Smooth muscle cell (in vitro differentiated cells): Measurements from ENCODE around the gene CLCC1. TPM values are rescaled to one million over a fixed set of nuclear protein-coding genes. Genes with fewer than 3 reads are reported as not detected.

Experiments used
- DNase-seq: peaks from one replicate; lab custom pipeline; 2025; ENCODE audit not compliant: unreplicated experiment; lab: John Stamatoyannopoulos, UW
- H2AFZ ChIP-seq: fragments of 200-600 bp; sonication (generic); 2 replicates; pipeline ENCODE4 v1.6.0; 2016; ENCODE audit warnings: antibody characterized with exemption, low read depth, mild to moderate bottlenecking
- H3F3A ChIP-seq: fragments of 200-600 bp; sonication (generic); 2 replicates; pipeline ENCODE4 v1.6.0; 2017; ENCODE audit warnings: antibody characterized with exemption, low read depth
- H3K27ac ChIP-seq: fragments of 200-600 bp; sonication (generic); 2 replicates; pipeline ENCODE4 v1.5.1; 2016; ENCODE audit warnings: low read depth, mild to moderate bottlenecking
- H3K27me3 ChIP-seq: fragments of 200-600 bp; sonication (generic); 2 replicates; pipeline ENCODE4 v1.6.1; 2016; ENCODE audit warnings: low read depth, mild to moderate bottlenecking
- H3K36me3 ChIP-seq: fragments of 200-600 bp; sonication (generic); 2 replicates; pipeline ENCODE4 v1.5.1; 2016; ENCODE audit warnings: low read depth
- H3K4me1 ChIP-seq: fragments of 200-600 bp; sonication (generic); 2 replicates; pipeline ENCODE4 v1.5.1; 2016; ENCODE audit warnings: low read depth
- H3K4me2 ChIP-seq: fragments of 200-600 bp; sonication (generic); 2 replicates; pipeline ENCODE4 v1.6.0; 2016; ENCODE audit warnings: mild to moderate bottlenecking
- H3K4me3 ChIP-seq: fragments of 200-600 bp; sonication (generic); 2 replicates; pipeline ENCODE4 v1.5.1; 2016; ENCODE audit warnings: mild to moderate bottlenecking
- H3K79me2 ChIP-seq: fragments of 200-600 bp; sonication (generic); 2 replicates; pipeline ENCODE4 v1.6.0; 2016; ENCODE audit warnings: low read depth, mild to moderate bottlenecking
- H3K9ac ChIP-seq: fragments of 200-600 bp; sonication (generic); 2 replicates; pipeline ENCODE4 v1.6.0; 2016; ENCODE audit warnings: low read depth
- H3K9me3 ChIP-seq: fragments of 200-600 bp; sonication (generic); replicated peaks from 2 replicates; pipeline ENCODE4 v1.5.1; 2016; ENCODE audit warnings: low read depth
- H4K20me1 ChIP-seq: fragments of 200-600 bp; sonication (generic); 2 replicates; pipeline ENCODE4 v1.6.0; 2016; ENCODE audit warnings: low read depth
- WGBS: methylation state at CpG from one replicate; pipeline ENCODE4 v1.1.7; 2016; ENCODE audit warnings: low lambda C conversion rate; 5-methylcytosine and 5-hydroxymethylcytosine counted together
- polyA plus RNA-seq: library from polyadenylated mRNA; unstranded; fragments of >200 nt; fragmentation: Nextera tagmentation; extraction: Ambion mirVana; gene quantifications from 2 replicates; pipeline ENCODE4 v1.2.1, GENCODE V29; 2016
- total RNA-seq: library from RNA; depleted of rRNA; stranded (reverse); fragments of >200 nt; gene quantifications from 2 replicates; pipeline ENCODE4 v1.2.3, GENCODE V29; 2014
- TF ChIP-seq, protein P1 (sequence below): fragments of 200-600 bp; sonication (generic); IDR thresholded peaks from 2 replicates; pipeline ENCODE4 v1.5.1; 2017; ENCODE audit warnings: borderline replicate concordance, mild to moderate bottlenecking, antibody characterized with exemption; ENCODE audit not compliant: insufficient read depth, poor library complexity, severe bottlenecking

CLCC1 gene
- total and polyA plus RNA-seq, 2 experiments from 2014 or later = 16.3 to 23.0 TPM

GRCh38 chr1:108955881-108956280 lies 7.4 kb downstream of the CLCC1 start:
- DNase-seq = no peak
- no peaks in the 10 kb centered on the region for H3K27me3 ChIP-seq
- peak overlapping the region; percentile 59 for H3K4me2 ChIP-seq
- H3K27ac ChIP-seq = peak overlapping the region; percentile 55
- peaks cover 89% of the 10 kb centered on the region for H4K20me1 ChIP-seq
- no peaks in the 10 kb centered on the region for H3K9me3 ChIP-seq
- peaks cover 4% of the 10 kb centered on the region for H3F3A ChIP-seq
- no peaks in the 10 kb centered on the region for H3K4me1 ChIP-seq
- H3K4me3 ChIP-seq = no peak overlapping the region
- no peak overlapping the region for H2AFZ ChIP-seq
- no peaks in the 10 kb centered on the region for H3K36me3 ChIP-seq
- 93% methylated on average over 3 of the region's 3 CpGs for WGBS
- TF ChIP-seq, protein P1, sequence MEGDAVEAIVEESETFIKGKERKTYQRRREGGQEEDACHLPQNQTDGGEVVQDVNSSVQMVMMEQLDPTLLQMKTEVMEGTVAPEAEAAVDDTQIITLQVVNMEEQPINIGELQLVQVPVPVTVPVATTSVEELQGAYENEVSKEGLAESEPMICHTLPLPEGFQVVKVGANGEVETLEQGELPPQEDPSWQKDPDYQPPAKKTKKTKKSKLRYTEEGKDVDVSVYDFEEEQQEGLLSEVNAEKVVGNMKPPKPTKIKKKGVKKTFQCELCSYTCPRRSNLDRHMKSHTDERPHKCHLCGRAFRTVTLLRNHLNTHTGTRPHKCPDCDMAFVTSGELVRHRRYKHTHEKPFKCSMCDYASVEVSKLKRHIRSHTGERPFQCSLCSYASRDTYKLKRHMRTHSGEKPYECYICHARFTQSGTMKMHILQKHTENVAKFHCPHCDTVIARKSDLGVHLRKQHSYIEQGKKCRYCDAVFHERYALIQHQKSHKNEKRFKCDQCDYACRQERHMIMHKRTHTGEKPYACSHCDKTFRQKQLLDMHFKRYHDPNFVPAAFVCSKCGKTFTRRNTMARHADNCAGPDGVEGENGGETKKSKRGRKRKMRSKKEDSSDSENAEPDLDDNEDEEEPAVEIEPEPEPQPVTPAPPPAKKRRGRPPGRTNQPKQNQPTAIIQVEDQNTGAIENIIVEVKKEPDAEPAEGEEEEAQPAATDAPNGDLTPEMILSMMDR = no peak
- H3K9ac ChIP-seq = no peak overlapping the region
- H3K79me2 ChIP-seq = peaks cover 63% of the 10 kb centered on the region

DNA sequence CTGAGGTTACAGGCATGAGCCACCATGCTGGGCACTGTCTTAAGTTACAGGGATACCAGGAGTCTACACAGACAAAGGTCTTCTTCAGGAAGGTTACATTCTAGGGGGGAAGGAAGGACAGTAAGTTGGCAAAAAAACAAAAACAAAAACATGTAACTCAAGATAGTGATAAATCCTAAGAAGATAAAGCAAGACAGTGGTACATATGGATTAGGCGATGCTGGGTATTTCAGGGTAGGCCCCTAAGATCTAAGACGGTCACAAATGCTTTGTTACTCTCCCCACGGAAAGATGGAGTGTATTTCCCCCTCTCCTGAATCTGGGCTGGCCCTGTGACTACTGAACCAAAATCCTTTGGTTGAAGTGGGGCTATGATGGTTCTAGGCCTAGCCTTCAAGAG lies 8.2 kb downstream of the CLCC1 start:
- Histone ChIP-seq H3K27me3 (no peaks in the 10 kb centered on the region), H3K36me3 (no peaks in the 10 kb centered on the region), H3K9me3 (no peaks in the 10 kb centered on the region), H2AFZ (no peak overlapping the region), H3K4me3 (no peak overlapping the region), H4K20me1 (peaks cover 92% of the 10 kb centered on the region), H3K4me1 (no peaks in the 10 kb centered on the region), H3K27ac (no peak overlapping the region), H3F3A (peaks cover 4% of the 10 kb centered on the region), H3K9ac (no peak overlapping the region), H3K4me2 (no peak overlapping the region), H3K79me2 (peaks cover 60% of the 10 kb centered on the region)
- TF ChIP-seq, protein P1 = no peak
- no peak for DNase-seq
- 97% methylated on average over 3 of the region's 3 CpGs for WGBS

DNA sequence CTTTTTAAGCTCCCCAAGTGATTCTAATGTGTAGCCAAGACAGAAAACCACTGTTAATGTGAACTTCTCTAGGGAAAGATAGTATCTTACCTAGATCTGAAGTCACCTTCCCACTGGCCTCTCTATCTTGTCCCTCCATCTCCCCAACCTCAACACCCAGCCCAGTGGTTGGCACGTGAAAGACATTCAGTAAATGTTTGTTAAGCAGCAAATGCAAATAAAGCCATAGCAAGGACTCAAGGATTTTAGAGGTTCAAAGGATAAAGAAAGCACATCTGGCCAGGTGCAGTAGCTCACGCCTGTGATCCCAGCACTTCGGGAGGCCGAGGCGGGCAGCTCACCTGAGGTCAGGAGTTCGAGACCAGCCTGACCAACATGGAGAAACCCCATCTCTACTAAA lies 9.8 kb downstream of the CLCC1 start:
- Histone ChIP-seq H3K36me3 (no peaks in the 10 kb centered on the region), H4K20me1 (peaks cover 94% of the 10 kb centered on the region), H3K27ac (no peak overlapping the region), H3K27me3 (no peaks in the 10 kb centered on the region), H3K9me3 (no peaks in the 10 kb centered on the region), H3K4me3 (no peak overlapping the region), H3K4me1 (no peaks in the 10 kb centered on the region), H3F3A (peaks cover 4% of the 10 kb centered on the region), H3K9ac (no peak overlapping the region), H3K4me2 (no peak overlapping the region), H2AFZ (no peak overlapping the region), H3K79me2 (peaks cover 53% of the 10 kb centered on the region)
- DNase-seq = no peak
- WGBS = 93% methylated on average over 6 of the region's 6 CpGs
- TF ChIP-seq, protein P1 = no peak

- Histone ChIP-seq H3F3A (no peaks in the 10 kb centered on the region), H3K36me3 (peaks cover 10% of the 10 kb centered on the region), H3K9me3 (no peaks in the 10 kb centered on the region), H3K9ac (no peak overlapping the region), H4K20me1 (peaks cover 82% of the 10 kb centered on the region), H3K4me1 (no peaks in the 10 kb centered on the region), H3K27ac (no peak overlapping the region), H3K27me3 (no peaks in the 10 kb centered on the region), H3K4me2 (no peak overlapping the region), H3K79me2 (peaks cover 50% of the 10 kb centered on the region), H2AFZ (no peak overlapping the region), H3K4me3 (no peak overlapping the region)
- WGBS = 95% methylated on average over 3 of the region's 3 CpGs
- no peak for DNase-seq
- TF ChIP-seq, protein P1 = no peak
These were observed 12.0 kb downstream of the CLCC1 start for GRCh38 chr1:108951242-108951641.
